Measurements from ENCODE around the gene GIN1.
A peak's percentile ranks its signal among the peaks of the same experiment; 100 is the strongest.
"Not testable (repeated sequence)": the region's sequence is repeated elsewhere in the genome, so short reads cannot be mapped to it uniquely, and the experiment has no call there.

Gene GIN1

GRCh38 chr5:103108086-103108485 lies 11.9 kb downstream of the GIN1 start:
- DNase-seq: no peak

- no peak for DNase-seq
Measured at GRCh38 chr5:103102234-103102633, 17.7 kb downstream of the GIN1 start.

- peak; percentile 47 for DNase-seq
Measured at GRCh38 chr5:103101079-103101750, 18.7 kb downstream of the GIN1 start.

DNA sequence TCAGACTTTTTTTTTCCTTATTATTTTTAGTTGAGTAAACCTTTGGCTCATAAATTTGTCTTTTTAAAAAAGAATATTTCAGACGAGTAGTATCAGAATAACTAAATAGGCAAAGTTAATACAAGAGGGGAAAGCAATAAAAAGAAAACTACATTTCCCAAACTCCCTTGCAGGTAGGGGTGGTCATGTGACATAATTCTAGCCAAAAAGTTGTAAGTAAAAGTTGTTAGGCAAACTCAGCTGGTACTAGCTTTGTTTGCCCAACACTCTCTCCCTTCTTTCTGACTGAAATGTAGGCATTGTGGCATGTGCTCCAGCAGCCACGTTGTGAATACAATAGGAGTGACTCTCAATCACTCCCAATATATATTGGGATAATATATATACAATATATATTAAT lies 20.9 kb downstream of the GIN1 start:
- peak; percentile 34 for DNase-seq

- peak; percentile 78 for DNase-seq
Measured at GRCh38 chr5:103094737-103095136, 25.2 kb downstream of the GIN1 start.

- no peak for DNase-seq
Measured at GRCh38 chr5:103093727-103094126, 26.2 kb downstream of the GIN1 start.

GRCh38 chr5:103092676-103093075 lies 27.3 kb downstream of the GIN1 start:
- no peak for DNase-seq

DNA sequence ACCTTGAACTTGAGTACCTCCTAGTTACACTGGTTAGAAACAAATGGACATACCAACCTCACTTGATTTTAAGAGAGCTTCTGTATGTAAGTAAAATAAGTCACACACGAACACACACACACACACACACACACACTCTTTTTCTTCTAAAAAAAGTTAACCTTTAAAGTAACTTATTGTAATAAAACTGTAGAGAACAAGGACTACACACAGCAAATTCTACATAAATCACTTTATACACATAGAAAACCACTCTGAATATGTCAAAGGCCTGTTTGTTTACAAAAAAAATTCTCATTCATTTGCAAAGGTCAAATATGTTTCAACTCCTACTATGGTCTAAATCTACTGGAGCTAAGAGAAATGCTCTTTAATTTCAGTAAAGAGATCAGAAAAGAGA lies 29.1 kb downstream of the GIN1 start:
- DNase-seq: no peak

- DNase-seq: no peak
Measured at GRCh38 chr5:103089272-103089671, 30.7 kb downstream of the GIN1 start.

DNA sequence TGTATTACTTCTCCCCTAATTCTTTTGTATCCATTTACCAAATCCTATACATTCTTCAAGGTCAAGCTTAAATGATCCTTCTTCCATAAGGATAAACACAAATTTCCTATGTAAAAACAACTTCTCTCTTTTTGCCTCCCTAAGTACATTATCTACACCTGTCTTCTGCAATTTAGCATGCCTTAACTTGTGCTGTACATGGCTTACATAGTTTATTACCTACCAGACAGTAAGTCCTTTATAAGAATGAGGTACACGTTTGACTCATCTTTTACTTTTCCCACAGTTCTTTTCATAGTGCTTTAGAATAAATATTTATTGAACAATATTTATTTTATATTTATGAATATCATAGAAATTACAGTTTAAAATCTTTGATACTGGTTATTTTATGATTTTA lies 33.4 kb downstream of the GIN1 start:
- no peak for DNase-seq

DNA sequence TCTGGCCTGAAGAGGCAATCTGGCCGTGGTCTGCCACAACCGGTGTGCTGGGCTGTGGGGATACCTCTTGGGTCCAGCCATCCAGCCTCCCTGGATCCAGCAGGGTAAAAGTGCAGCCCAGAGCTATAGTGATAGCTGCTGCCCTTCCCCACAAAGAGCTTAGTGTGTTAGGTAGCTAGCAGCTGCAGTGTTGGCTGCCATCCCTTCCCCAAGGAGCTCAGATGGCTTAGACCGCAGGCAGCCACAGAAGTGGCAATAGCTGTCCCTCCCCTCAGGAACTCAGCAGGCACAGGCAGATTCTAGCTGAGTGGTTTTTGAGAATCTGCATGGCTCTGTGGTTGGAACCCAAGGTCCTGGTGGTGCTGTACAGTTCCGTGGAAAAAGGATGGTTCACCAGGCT lies 40.1 kb downstream of the GIN1 start:
- no peak for DNase-seq

- no peak for DNase-seq
Measured at GRCh38 chr5:103075442-103075841, 44.5 kb downstream of the GIN1 start.

DNA sequence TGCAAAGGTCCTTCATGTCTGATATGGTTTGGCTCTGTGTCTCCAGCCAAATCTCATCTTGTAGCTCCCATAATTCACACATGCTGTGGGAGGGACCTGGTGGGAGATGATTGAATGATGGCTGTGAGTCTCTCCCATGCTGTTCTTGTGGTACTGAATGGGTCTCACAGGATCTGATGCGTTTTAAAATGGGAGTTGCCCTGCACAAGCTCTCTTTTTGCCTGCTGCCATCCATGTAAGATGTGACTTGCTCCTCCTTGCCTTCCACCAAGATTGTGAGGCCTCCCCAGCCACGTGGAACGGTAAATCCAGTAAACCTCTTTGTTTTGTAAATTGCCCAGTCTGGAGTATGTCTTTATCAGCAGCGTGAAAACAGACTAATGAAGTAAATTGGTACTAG lies 46.4 kb downstream of the GIN1 start:
- DNase-seq: not testable (repeated sequence)

DNA sequence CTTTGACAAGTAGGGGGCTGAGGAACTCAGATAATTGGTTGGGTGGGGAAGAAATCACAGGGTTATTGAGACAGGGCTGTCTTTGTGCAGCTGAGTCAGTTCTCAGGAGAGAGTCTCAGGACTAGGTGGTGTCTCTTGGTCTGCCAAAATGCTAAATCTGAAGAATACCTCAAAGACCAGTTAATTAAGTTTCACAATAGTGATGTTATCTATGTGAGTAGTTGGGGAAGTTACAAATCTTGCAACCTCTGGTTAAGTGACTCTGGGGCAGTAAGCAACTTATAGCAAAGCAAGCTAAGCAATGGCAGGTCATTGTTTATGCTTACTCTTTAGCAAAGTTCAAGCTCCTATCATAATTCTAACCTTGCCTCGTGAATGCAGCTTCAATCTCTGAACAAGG lies 53.6 kb downstream of the GIN1 start:
- peak; percentile 68 for DNase-seq

DNA sequence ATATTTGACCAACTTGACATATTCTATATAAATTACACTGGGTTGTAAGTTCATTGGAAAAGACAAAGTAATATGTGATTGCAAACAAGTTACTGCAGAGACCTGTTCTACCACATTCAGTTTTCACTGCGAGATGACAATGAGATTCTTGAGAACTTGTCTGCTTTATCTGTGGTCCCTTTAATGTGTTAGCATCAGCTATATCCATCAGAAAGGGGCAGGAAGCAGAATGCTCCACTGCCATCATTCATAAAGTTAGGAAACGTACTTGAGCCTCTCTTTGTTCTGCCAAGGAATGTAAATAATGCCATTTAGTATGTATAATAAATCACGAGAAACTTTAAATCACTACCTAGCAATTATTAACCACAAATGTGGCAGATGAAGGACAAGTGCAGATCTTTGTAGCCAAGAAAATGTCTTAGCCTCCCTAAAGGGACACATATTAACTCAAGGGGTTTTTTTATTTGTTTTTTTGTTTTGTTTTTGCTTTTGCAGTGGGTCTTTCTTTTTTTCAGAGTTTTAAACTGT lies 59.4 kb downstream of the GIN1 start:
- DNase-seq: no peak

DNA sequence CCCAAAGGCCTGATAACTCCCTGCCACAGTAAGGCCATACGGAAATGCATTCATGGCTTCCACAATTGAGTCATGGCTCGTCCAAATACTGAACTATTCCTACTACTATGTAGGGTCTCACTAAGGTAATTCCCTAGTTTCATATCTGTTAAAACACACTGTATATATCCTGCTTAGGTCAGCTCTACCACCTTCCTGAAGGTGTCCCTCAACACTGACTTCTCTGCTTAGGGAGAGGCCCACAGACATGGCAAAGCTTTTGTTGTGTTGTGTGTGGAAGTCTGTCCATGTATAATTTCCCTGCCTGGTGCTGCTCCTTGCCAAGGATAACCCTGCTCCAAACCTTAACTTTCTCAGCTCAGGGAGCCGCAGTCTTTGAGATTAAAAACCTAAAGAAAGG lies 60.4 kb downstream of the GIN1 start:
- DNase-seq: no peak

- peak; percentile 9 for DNase-seq
Measured at GRCh38 chr5:103057208-103058130, 62.5 kb downstream of the GIN1 start.

- not testable (repeated sequence) for DNase-seq
Measured at GRCh38 chr5:103046706-103047105, 73.2 kb downstream of the GIN1 start.

GRCh38 chr5:103041071-103041676 lies 78.8 kb downstream of the GIN1 start:
- peak; percentile 80 for DNase-seq

DNA sequence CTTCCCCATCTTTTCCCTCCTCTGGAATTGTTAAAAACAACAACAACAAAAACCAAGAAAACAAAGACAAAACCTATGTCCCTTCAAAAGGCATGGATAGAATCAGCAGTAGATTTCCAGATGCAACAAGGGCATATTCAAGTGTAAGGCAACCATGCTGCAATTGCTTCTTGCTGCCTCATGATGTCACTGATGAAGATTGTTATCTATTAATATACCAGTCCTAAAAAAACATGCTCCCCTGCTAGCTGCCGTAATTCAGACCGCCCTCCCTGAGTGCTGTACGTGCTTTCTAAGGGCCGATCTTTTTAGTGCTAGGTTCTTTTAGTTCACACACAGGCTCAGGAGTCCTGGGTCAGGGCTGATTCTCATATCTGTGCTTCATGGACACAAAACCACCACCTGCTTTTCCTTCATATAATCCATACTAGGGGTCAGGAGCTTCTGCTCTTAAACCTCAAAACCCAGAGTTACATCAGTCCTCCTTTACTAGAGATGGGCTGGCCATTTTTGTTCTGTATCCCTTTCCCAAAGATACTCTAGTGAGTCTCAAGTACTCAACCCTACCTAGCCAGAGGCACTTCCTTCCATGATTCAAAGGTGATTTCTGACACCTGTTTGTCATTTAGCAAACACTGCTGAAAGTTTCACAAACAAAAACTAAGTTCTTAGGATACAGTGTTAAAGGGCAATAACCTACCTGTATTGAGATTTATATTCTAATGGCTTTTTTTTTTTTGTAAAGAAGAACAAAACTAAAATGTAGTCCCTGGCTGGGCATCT lies 82.1 kb downstream of the GIN1 start:
- no peak for DNase-seq

- DNase-seq: no peak
Measured at GRCh38 chr5:103036601-103037000, 83.3 kb downstream of the GIN1 start.

All from hematopoietic multipotent progenitor cell treated with erythropoietin and hydrocortisone succinate and interleukin-3 and kit ligand, for 6 days (in vitro differentiated cells).